ENCODE data around the gene CLDN4. TPM values are rescaled to one million over a fixed set of nuclear protein-coding genes. Genes with fewer than 3 reads are reported as not detected.

CLDN4 gene
- total RNA-seq, 1 experiment from 2014 or later, result 283 TPM

DNA sequence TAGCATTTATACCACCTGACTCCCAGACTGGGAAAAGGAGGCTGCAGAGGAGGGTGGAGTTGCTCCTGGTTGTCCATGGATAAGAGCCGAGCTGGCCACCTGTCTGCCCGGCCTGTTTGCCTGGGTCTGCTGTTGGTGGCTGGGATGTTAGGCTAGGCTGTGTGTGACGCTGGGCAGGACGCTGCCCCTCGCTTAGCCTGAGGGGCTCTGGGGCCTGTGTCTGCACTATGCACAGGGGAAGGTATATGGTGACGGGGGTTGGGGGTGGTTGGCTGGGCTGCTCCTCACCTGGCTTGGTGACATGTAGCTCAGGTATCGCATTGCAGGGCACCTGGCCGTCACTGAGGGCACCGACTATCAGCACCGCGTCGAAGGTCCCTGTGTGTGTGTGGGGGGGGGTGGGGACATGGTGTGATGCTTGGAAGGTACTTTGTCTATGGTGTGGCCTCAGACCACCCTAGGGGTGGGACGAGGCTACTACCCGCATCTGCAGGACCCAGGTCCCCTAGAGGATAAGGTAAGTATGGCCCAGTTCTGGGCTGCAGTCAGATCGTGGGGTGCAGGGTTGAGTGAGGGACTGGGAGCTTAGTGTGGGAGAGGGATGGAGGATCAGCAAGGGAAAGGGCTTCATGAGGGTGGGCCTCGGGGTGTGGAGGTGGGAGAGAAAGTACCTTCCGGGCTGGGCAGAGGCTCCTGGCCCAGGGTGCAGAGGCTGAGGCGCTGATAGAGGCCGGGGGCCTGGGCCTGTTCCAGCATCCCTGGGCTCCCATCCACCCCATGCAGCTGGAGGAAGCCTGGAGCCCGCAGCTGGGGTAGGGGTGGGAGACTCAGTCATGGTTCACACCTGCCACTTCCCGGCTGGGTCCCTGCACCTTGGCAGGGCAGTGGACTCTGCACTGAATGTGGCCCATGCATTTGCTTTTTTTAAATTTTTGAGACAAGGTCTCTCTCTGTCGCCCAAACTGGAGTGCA, 9.2 kb downstream of the CLDN4 start:
- no TSS peak for BruUV-seq (replicated peaks)

DNA sequence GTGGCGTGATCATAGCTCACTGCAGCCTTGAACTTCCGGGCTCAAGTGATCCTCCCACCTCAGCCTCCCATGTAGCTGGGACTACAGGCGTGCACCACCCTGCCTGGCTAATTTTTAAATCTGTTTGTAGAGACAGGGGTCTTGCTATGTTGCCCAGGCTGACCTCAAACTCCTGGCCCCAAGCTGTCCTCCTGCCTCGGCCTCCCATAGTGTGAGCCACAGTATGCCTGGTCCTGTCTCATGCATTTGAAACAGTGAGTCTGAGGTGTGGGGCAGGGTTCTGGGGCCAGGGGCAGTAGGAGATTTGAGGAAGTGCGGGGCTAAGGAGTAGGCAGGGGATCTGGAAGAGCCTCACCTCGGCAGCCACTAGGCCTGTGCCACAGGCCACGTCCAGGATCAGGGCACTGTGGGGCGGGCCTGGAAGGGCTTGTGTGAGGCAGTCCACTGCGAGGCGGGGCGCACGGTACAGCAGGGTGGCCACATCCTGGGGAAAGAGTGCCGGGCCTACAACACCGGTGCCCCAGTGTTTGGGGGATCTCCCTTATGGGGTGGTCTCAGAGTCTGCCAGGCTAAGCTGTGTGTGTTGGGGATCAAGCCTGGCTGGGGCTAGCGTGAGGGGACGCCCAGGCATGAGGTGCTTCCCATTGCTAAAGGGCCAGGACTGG, 10.1 kb downstream of the CLDN4 start:
- CTCF ChIA-PET, result interaction anchor here (0.7 kb wide), 1 partner anchor 11 kb away, joined by 3 read pairs; no protein-coding TSS in a partner anchor
- Mint-ChIP-seq H3K27ac (ENCODE audit: unreplicated experiment) (no peak overlapping the region), H3K4me1 (ENCODE audit: low read depth, unreplicated experiment) (peaks cover 9% of the 10 kb centered on the region), H3K36me3 (ENCODE audit: insufficient read depth, unreplicated experiment) (peaks cover 23% of the 10 kb centered on the region), H3K27me3 (ENCODE audit: unreplicated experiment) (no peaks in the 10 kb centered on the region), H3K4me3 (ENCODE audit: low read depth, unreplicated experiment) (no peak overlapping the region), H3K9me3 (ENCODE audit: low read depth, unreplicated experiment) (no peaks in the 10 kb centered on the region)
- TF ChIP-seq, protein P1, sequence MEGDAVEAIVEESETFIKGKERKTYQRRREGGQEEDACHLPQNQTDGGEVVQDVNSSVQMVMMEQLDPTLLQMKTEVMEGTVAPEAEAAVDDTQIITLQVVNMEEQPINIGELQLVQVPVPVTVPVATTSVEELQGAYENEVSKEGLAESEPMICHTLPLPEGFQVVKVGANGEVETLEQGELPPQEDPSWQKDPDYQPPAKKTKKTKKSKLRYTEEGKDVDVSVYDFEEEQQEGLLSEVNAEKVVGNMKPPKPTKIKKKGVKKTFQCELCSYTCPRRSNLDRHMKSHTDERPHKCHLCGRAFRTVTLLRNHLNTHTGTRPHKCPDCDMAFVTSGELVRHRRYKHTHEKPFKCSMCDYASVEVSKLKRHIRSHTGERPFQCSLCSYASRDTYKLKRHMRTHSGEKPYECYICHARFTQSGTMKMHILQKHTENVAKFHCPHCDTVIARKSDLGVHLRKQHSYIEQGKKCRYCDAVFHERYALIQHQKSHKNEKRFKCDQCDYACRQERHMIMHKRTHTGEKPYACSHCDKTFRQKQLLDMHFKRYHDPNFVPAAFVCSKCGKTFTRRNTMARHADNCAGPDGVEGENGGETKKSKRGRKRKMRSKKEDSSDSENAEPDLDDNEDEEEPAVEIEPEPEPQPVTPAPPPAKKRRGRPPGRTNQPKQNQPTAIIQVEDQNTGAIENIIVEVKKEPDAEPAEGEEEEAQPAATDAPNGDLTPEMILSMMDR (IDR thresholded peaks at IDR 0.05; ENCODE audit: unreplicated experiment), result no peak
- DNase-seq, result no peak
- no TSS peak for BruUV-seq (replicated peaks)
- intact Hi-C loops (cut with micrococcal nuclease; ENCODE audit: unreplicated experiment), result no loop called here

More for the DNA sequence above, 9.2 kb downstream of the CLDN4 start:
- no peak for DNase-seq
- CTCF ChIA-PET, result interaction anchor here (0.6 to 0.7 kb wide), 2 partner anchors 10 to 186 kb away, joined by 3 read pairs; no protein-coding TSS in a partner anchor
- no peaks in the 10 kb centered on the region for H3K27me3 Mint-ChIP-seq (ENCODE audit: unreplicated experiment)
- H3K4me3 Mint-ChIP-seq (ENCODE audit: low read depth, unreplicated experiment), result no peak overlapping the region
- peaks cover 9% of the 10 kb centered on the region for H3K4me1 Mint-ChIP-seq (ENCODE audit: low read depth, unreplicated experiment)
- H3K27ac Mint-ChIP-seq (ENCODE audit: unreplicated experiment), result no peak overlapping the region
- peaks cover 23% of the 10 kb centered on the region for H3K36me3 Mint-ChIP-seq (ENCODE audit: insufficient read depth, unreplicated experiment)
- TF ChIP-seq, protein P1 (IDR thresholded peaks at IDR 0.05; ENCODE audit: unreplicated experiment), result no peak
- intact Hi-C loops (cut with micrococcal nuclease; ENCODE audit: unreplicated experiment), result no loop called here
- H3K9me3 Mint-ChIP-seq (ENCODE audit: low read depth, unreplicated experiment), result no peaks in the 10 kb centered on the region

DNA sequence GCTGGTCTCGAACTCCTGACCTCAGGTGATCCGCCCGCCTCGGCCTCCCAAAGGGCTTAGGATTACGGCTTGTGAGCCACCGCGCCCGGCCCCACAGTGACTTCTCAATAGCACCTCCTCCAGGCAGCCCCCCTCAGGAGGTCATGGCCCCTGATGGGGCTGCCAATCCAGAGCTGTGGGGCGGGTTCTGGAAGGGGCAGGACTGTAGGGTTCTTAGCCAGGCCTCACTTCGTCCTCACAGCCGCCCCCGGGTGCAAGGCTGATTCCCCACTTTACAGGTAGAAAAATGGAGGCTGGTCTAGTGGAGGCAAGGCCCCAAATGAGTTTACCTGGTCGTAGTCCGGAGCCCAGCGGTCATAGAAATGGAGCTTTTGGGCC, 10.9 kb downstream of the CLDN4 start:
- TF ChIP-seq, protein P1 (IDR thresholded peaks at IDR 0.05; ENCODE audit: unreplicated experiment), result no peak
- H3K4me3 Mint-ChIP-seq (ENCODE audit: low read depth, unreplicated experiment), result peak overlapping the region; percentile 79
- peaks cover 9% of the 10 kb centered on the region for H3K4me1 Mint-ChIP-seq (ENCODE audit: low read depth, unreplicated experiment)
- no peaks in the 10 kb centered on the region for H3K9me3 Mint-ChIP-seq (ENCODE audit: low read depth, unreplicated experiment)
- no peaks in the 10 kb centered on the region for H3K27me3 Mint-ChIP-seq (ENCODE audit: unreplicated experiment)
- BruUV-seq (replicated peaks), result no TSS peak
- no peak overlapping the region for H3K27ac Mint-ChIP-seq (ENCODE audit: unreplicated experiment)
- no peak for DNase-seq
- H3K36me3 Mint-ChIP-seq (ENCODE audit: insufficient read depth, unreplicated experiment), result peaks cover 23% of the 10 kb centered on the region
- intact Hi-C loops (cut with micrococcal nuclease; ENCODE audit: unreplicated experiment), result no loop called here
- CTCF ChIA-PET, result interaction anchor here (0.6 to 1.3 kb wide), 2 partner anchors 9 to 590 kb away, joined by 3 to 7 read pairs; no protein-coding TSS in a partner anchor

DNA sequence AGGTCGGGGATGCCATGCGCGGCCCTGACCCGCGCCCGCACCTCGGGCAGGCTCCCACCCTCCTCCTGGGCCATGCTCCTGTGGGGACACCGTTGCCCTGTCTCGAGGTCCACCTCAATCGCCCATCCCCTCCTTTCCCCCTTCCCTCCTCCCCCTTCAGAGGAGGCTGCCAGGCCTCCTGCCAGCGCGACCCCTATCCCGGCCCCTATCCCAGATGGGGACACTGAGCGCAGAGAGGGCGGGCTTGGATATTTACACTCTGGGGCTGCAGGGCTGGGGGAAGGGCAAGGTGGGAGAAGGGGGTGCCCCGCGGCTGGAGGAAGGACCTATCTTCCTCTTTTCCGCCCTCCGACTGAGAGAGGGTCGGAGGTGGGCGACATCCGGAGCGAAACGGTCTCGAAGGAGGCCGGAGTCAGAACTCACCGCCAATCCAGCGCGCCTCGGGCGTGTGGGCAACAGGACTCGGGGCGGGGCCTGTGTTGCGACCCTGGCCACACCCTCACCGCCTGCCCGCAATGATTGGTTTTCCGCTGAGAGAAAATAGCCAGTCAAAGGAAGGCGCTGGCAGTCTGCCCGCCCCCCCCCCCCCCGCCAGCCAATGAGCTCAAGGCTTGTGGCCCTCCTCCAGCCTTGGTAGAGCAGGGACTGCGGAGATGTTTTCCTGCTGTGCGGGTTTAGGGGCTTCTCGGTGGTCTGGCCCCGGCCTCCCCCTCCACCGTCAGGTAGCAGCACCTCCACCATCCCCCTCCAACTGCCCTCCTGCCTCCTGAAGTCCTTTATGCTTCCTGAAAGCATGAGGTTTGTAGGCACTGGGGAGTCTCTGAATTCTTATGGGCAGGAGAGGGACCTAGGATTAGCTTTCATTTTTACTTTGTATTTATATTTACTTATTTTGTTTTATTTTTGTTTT, 11.5 kb downstream of the CLDN4 start, which contains the start of gene METTL27:
TSS of gene METTL27 (minus strand) at position 450 of the 910 bp plus-strand sequence. CDS start at position 74, 376 bp downstream.
- TF ChIP-seq, protein P1 (IDR thresholded peaks at IDR 0.05; ENCODE audit: unreplicated experiment), result no peak
- Mint-ChIP-seq H3K36me3 (ENCODE audit: insufficient read depth, unreplicated experiment) (peaks cover 23% of the 10 kb centered on the region), H3K27ac (ENCODE audit: unreplicated experiment) (no peak within 1 kb of the TSS), H3K4me1 (ENCODE audit: low read depth, unreplicated experiment) (peaks cover 9% of the 10 kb centered on the region), H3K4me3 (ENCODE audit: low read depth, unreplicated experiment) (peak within 1 kb of the TSS; percentile 79), H3K9me3 (ENCODE audit: low read depth, unreplicated experiment) (no peaks in the 10 kb centered on the region), H3K27me3 (ENCODE audit: unreplicated experiment) (no peaks in the 10 kb centered on the region)
- BruUV-seq (replicated peaks), result TSS peak; percentile 55
- CTCF ChIA-PET, result interaction anchor here (0.6 to 1.3 kb wide), 7 partner anchors 8 to 591 kb away, joined by 3 to 7 read pairs (median 3); no protein-coding TSS in a partner anchor
- peak; percentile 89 for DNase-seq
- intact Hi-C loops (cut with micrococcal nuclease; ENCODE audit: unreplicated experiment), result no loop called here
